ENCODE results near the gene ITGB1BP1.

- TF ChIP-seq POLR2A (IDR thresholded peaks at IDR 0.05) (no peak), CTCF (IDR thresholded peaks at IDR 0.05) (no peak), POLR2AphosphoS5 (IDR thresholded peaks at IDR 0.05; ENCODE audit: insufficient read depth in 1 of 2, low read depth in 1 of 2) (no peak)
Observed at GRCh38 chr2:9406529-9407362, 16.6 kb downstream of the ITGB1BP1 start.

Measured in vagina (tissue), 2 donors.